Testis (tissue), 2 donors: ENCODE results near the gene AFF1.

ENCODE experiments used
- CTCF ChIP-seq, 3 experiments: fragments of 450-650 bp in 2 of 3; fragments of 200-600 bp in 1 of 3; sonication (generic) in 1 of 3; IDR thresholded peaks; one replicate each; pipeline ENCODE4 v1.5.1; 2016 to 2019; ENCODE audit warnings: antibody characterized with exemption in 3 of 3, mild to moderate bottlenecking in 2 of 3, moderate library complexity in 1 of 3
- POLR2A ChIP-seq: fragments of 450-650 bp; IDR thresholded peaks from one replicate; pipeline ENCODE4 v1.6.1; 2017; ENCODE audit warnings: antibody characterized with exemption, mild to moderate bottlenecking, moderate library complexity

DNA sequence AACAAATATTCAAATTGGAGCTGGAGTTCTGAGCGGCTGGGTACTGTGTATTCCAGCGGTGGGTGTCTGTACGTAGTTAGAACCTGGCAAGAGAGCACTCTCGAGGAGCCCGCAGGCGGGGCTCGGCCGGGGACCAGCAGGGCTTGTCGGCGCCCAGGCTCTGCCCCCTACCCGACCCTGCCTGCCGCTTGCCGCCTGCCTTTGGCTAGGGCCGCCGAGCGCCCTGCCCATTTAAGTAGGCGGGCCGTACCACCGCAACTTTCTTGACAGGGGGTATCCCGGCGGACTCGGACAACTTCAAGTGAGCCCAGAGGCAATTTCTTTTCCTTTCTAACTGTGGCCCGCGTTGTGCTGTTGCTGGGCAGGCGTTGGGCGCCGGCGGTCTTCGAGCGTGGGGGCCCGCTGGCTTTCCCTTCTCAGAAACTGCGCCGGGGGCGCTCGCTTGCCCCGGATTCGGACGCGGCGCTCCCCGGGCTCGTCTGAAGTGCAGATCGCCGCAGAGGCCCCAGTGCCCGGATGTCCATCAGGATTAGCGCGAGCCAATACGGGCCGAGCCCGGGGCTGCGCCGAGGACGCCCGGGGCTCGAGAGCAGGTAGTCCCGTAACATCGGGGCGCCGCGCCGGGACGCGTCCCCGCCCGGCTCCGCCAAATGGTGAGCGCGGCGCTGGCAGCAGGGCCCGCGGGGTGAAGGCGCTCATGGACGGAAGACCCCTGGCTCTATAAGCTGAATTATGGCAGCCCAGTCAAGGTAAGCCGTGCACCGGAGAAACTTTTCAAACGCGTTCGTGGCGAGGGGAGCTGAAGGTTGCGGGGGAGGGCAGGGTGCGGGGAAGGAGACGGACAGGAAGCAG lies 72.1 kb downstream of the AFF1 start:
- TF ChIP-seq POLR2A (peak; percentile 37), CTCF (IDR thresholded peaks at IDR 0.05) (peak in 2 of 3 experiments; percentile 13 to 35)
